Measurements from ENCODE around the gene LTA. TPM values are rescaled to one million over a fixed set of nuclear protein-coding genes. Genes with fewer than 3 reads are reported as not detected.

The LTA gene
- total RNA-seq, 2 experiments from 2014 or later: 396 to 570 TPM

DNA sequence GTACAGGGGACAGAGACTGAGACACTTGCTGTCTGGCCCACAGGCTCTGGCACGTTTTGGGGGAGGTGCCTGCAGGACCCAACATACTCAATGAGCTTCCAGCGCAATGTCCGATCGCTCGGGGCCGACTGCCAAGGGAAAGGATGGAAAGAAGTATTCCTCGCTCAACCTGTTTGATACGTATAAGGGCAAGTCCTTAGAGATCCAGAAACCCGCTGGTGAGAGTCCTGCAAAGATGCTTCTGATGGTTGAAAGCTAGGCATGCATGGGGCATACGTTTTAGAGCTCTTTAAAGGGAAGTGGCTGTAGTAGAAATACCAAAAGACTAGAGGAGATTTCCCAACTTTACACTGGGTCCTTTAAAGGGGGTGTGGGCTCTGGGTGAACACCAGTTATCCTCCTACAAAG lies 50.6 kb downstream of the LTA start:
- Mint-ChIP-seq H3K9me3 (ENCODE audit: low read depth) (no peaks in the 10 kb centered on the region), H3K4me1 (peaks cover 31% of the 10 kb centered on the region), H3K4me3 (peak overlapping the region; percentile 95), H3K36me3 (ENCODE audit: low read depth) (peaks cover 68% of the 10 kb centered on the region), H3K27me3 (no peaks in the 10 kb centered on the region), H3K27ac (peak overlapping the region; percentile 99)
- POLR2A ChIA-PET: interaction anchor here (0.6 to 2.8 kb wide), 9 partner anchors 12 to 117 kb away, joined by 3 to 11 read pairs (median 4); partner anchors contain the start of gene MSH5
- intact Hi-C loops (cut with DNase I, micrococcal nuclease): no loop called here
- ATAC-seq: no peak
- CTCF ChIA-PET: interaction anchor here (0.8 to 1.8 kb wide), 3 partner anchors 16 to 39 kb away, joined by 4 to 8 read pairs (median 8); no protein-coding TSS in a partner anchor
- DNase-seq: no peak

Other genes starting within 250 kb of the LTA start
- gene HLA-B, start 215.1 kb upstream of the LTA start, total RNA-seq: 1,000 to 10,000 TPM; 2,101 to 2,412 TPM
- gene MICA, start 168.7 kb upstream of the LTA start, total RNA-seq: 1 to 10 TPM; 6.3 to 7.1 TPM
- gene MICB, start 74.1 kb upstream of the LTA start, total RNA-seq: 10 to 100 TPM; 19.6 to 19.7 TPM
- not detected for gene MCCD1, start 43.3 kb upstream of the LTA start, total RNA-seq
- gene DDX39B, start 30.3 kb upstream of the LTA start, total RNA-seq: 100 to 1,000 TPM; 517 to 569 TPM
- gene ATP6V1G2, start 25.7 kb upstream of the LTA start, total RNA-seq: 1 to 10 TPM; 1.9 to 2.1 TPM
- gene NFKBIL1, start 24.7 kb upstream of the LTA start, total RNA-seq: 10 to 100 TPM; 18.1 to 19.0 TPM
- gene TNF, start 3.3 kb downstream of the LTA start, total RNA-seq: 10 to 100 TPM; 82.3 to 93.3 TPM
- 10 to 100 TPM; 44.9 to 73.3 TPM for gene LTB, start 10.1 kb downstream of the LTA start, total RNA-seq
- gene LST1, start 14.0 kb downstream of the LTA start, total RNA-seq: 10 to 100 TPM in 1 of 2 experiments, 1 to 10 TPM in 1; 9.1 to 11.1 TPM
- 1 to 10 TPM; 5.4 to 6.6 TPM for gene NCR3, start 20.7 kb downstream of the LTA start, total RNA-seq
- 10 to 100 TPM; 89.2 to 96.1 TPM for gene AIF1, start 42.9 kb downstream of the LTA start, total RNA-seq
- 100 to 1,000 TPM; 255 to 280 TPM for gene PRRC2A, start 48.4 kb downstream of the LTA start, total RNA-seq
- 100 to 1,000 TPM; 334 to 339 TPM for gene BAG6, start 80.4 kb downstream of the LTA start, total RNA-seq
- gene APOM, start 83.6 kb downstream of the LTA start, total RNA-seq: 1 to 10 TPM; 3.4 to 4.0 TPM
- 10 to 100 TPM; 10.1 to 11.7 TPM for gene C6orf47, start 88.5 kb downstream of the LTA start, total RNA-seq
- gene GPANK1, start 92.7 kb downstream of the LTA start, total RNA-seq: 10 to 100 TPM; 35.2 to 42.8 TPM
- 100 to 1,000 TPM; 239 to 346 TPM for gene CSNK2B, start 93.8 kb downstream of the LTA start, total RNA-seq
- 10 to 100 TPM; 11.3 to 15.5 TPM for gene LY6G5B, start 97.7 kb downstream of the LTA start, total RNA-seq
- 1 to 10 TPM; 1.2 to 1.5 TPM for gene LY6G5C, start 108.8 kb downstream of the LTA start, total RNA-seq
- 10 to 100 TPM; 20.9 to 25.1 TPM for gene ABHD16A, start 131.0 kb downstream of the LTA start, total RNA-seq
- gene LY6G6F, start 134.6 kb downstream of the LTA start, total RNA-seq: not detected
- not detected for gene LY6G6D, start 143.1 kb downstream of the LTA start, total RNA-seq
- not detected for gene LY6G6C, start 149.5 kb downstream of the LTA start, total RNA-seq
- gene MPIG6B, start 151.1 kb downstream of the LTA start, total RNA-seq: not detected
- gene DDAH2, start 157.0 kb downstream of the LTA start, total RNA-seq: 1 to 10 TPM; 4.4 to 5.6 TPM
- 100 to 1,000 TPM; 357 to 438 TPM for gene CLIC1, start 164.2 kb downstream of the LTA start, total RNA-seq
- 100 to 1,000 TPM in 1 of 2 experiments, 10 to 100 TPM in 1; 92.1 to 126 TPM for gene MSH5, start 167.7 kb downstream of the LTA start, total RNA-seq
- gene SAPCD1, start 190.4 kb downstream of the LTA start, total RNA-seq: 10 to 100 TPM; 12.2 to 13.2 TPM
- gene VWA7, start 205.0 kb downstream of the LTA start, total RNA-seq: 1 to 10 TPM; 1.4 to 1.5 TPM
- gene VARS1, start 223.5 kb downstream of the LTA start, total RNA-seq: 100 to 1,000 TPM; 147 to 169 TPM
- gene LSM2, start 234.7 kb downstream of the LTA start, total RNA-seq: 100 to 1,000 TPM; 112 to 124 TPM
- 1 to 10 TPM; 1.9 to 2.2 TPM for gene HSPA1L, start 243.0 kb downstream of the LTA start, total RNA-seq
- gene HSPA1A, start 243.3 kb downstream of the LTA start, total RNA-seq: 10 to 100 TPM; 56.1 to 64.7 TPM

Data from activated CD4-positive, alpha-beta T cell treated with anti-CD3 and anti-CD28 coated beads for 36 hours (primary cell).